HFFc6 (cell line): ENCODE measurements around the gene ARFGEF2. TPM values are rescaled to one million over a fixed set of nuclear protein-coding genes. Genes with fewer than 3 reads are reported as not detected.
"Not testable (repeated sequence)": the region's sequence is repeated elsewhere in the genome, so short reads cannot be mapped to it uniquely, and the experiment has no call there.

Source experiments
- DNase-seq: peaks from one replicate; pipeline ENCODE4 v3.0.0-alpha.2; 2018
- H3K27ac Mint-ChIP-seq: 2 replicates; pipeline ENCODE4 v1.8.0; 2020; ENCODE audit warnings: mild to moderate bottlenecking, mixed read lengths
- H3K27me3 Mint-ChIP-seq: 2 replicates; pipeline ENCODE4 v1.8.0; 2021; ENCODE audit warnings: mild to moderate bottlenecking, moderate library complexity, mixed read lengths; ENCODE audit not compliant: insufficient read depth
- H3K36me3 Mint-ChIP-seq: 2 replicates; pipeline ENCODE4 v1.8.0; 2021; ENCODE audit warnings: low read depth, mixed read lengths
- H3K4me1 Mint-ChIP-seq: 2 replicates; pipeline ENCODE4 v1.8.0; 2020; ENCODE audit warnings: low read depth, mixed read lengths
- H3K4me3 Mint-ChIP-seq: 2 replicates; pipeline ENCODE4 v1.8.0; 2020; ENCODE audit warnings: mild to moderate bottlenecking, moderate library complexity, mixed read lengths
- H3K9me3 Mint-ChIP-seq: 2 replicates; pipeline ENCODE4 v1.8.0; 2020; ENCODE audit warnings: mild to moderate bottlenecking, mixed read lengths
- total RNA-seq, 6 experiments: library from RNA; stranded (reverse); fragmentation: NEBNext Ultra II Directional; extraction: Animal tissue kit (Norgen Biotek cat#: 25700); gene quantifications; 2 replicates in 1 of 6; 3 replicates in 5 of 6; pipeline ENCODE4 v1.2.3, GENCODE V29; 2021
- TF ChIP-seq, protein P1 (sequence below): fragments of 200-600 bp; sonication (generic); IDR thresholded peaks from 2 replicates; pipeline ENCODE4 v1.5.0; 2021; ENCODE audit warnings: antibody characterized with exemption, mild to moderate bottlenecking

Gene ARFGEF2
- total RNA-seq, 6 experiments from 2014 or later = 25.4 to 28.3 (median 26.2) TPM

DNA sequence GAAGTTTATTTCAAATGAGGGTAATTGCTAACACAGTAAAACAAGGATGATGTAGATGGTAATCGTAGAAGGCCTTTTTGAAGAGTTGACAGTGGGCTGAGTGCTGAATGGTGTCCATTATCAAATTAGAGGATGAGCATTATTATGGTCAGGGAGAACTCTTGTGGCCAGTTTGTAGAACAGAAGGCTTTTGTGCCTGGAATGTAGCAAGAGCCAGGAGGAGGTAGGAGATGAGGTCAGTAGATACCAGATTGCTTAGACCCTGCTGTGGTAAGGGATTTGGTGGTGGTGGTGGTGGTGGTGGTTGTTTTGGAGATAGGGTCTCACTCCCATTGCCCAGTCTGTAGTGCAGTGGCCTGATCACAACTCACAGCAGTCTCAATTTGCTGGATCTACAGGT is 130.8 kb downstream of the ARFGEF2 start:
- DNase-seq = no peak
- no peak overlapping the region for H3K4me3 Mint-ChIP-seq
- peak overlapping the region; percentile 42; the same call in 1 of the 2 replicates for H3K27ac Mint-ChIP-seq

DNA sequence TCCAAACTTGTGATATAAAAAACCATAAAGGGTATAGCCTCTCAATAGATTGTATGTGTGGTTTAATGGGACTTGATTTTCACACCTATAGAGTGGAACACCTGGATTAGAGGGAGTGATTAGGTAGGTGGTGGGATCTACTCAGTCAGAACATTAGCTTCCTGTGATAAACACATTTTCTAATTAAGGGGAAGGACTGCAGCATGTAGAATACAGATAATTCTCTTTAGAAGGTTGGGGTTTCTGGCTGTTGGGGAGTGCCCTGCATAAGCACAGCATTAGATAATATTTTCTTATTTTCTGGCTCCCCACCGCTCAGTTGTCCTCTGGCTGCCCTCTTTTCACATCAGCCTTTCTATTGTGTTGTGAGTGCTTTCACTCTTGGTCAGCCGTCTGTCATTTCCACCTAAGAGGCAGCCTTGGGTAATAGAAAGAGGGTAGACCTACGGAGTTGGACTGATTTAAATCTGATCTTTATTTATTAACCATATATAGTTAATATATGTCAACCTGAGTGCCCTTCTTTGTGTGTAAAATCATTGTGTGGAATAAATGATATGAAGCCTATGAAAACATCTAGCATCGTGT is 132.6 kb downstream of the ARFGEF2 start:
- no peak for DNase-seq
- TF ChIP-seq, protein P1, sequence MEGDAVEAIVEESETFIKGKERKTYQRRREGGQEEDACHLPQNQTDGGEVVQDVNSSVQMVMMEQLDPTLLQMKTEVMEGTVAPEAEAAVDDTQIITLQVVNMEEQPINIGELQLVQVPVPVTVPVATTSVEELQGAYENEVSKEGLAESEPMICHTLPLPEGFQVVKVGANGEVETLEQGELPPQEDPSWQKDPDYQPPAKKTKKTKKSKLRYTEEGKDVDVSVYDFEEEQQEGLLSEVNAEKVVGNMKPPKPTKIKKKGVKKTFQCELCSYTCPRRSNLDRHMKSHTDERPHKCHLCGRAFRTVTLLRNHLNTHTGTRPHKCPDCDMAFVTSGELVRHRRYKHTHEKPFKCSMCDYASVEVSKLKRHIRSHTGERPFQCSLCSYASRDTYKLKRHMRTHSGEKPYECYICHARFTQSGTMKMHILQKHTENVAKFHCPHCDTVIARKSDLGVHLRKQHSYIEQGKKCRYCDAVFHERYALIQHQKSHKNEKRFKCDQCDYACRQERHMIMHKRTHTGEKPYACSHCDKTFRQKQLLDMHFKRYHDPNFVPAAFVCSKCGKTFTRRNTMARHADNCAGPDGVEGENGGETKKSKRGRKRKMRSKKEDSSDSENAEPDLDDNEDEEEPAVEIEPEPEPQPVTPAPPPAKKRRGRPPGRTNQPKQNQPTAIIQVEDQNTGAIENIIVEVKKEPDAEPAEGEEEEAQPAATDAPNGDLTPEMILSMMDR = no peak
- H3K4me3 Mint-ChIP-seq = no peak overlapping the region
- H3K9me3 Mint-ChIP-seq = no peaks in the 10 kb centered on the region
- peaks cover 31% of the 10 kb centered on the region for H3K4me1 Mint-ChIP-seq
- H3K36me3 Mint-ChIP-seq = peaks cover 17% of the 10 kb centered on the region; the same call in 1 of the 2 replicates
- H3K27ac Mint-ChIP-seq = no peak overlapping the region
- H3K27me3 Mint-ChIP-seq = no peaks in the 10 kb centered on the region

More for the DNA sequence above, 130.8 kb downstream of the ARFGEF2 start:
- Mint-ChIP-seq H3K9me3 (no peaks in the 10 kb centered on the region), H3K4me1 (peaks cover 47% of the 10 kb centered on the region), H3K36me3 (peaks cover 27% of the 10 kb centered on the region), H3K27me3 (no peaks in the 10 kb centered on the region)
- TF ChIP-seq, protein P1 = no peak

DNA sequence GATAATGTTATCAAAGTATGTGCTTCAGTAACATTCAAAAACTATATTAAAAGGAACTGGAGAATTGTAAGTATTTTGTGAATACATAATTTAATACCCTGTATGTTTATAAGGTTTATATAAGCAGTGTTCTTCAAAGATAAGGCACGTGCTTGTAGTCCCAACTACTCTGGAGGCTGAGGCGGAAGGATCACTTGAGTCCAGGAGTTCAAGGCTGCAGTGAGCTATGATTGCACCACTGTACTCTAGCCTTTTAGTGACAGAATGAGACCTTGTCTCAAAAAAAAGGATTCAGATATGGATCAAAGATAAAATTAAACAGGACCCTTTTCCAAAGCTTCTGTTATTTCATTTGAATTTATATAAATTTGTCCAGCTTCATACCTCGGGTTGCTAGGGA is 141.8 kb downstream of the ARFGEF2 start:
- H3K9me3 Mint-ChIP-seq = no peaks in the 10 kb centered on the region
- no peak overlapping the region for H3K27ac Mint-ChIP-seq
- TF ChIP-seq, protein P1 = no peak
- H3K4me3 Mint-ChIP-seq = no peak overlapping the region
- H3K36me3 Mint-ChIP-seq = peaks cover 12% of the 10 kb centered on the region; the same call in 1 of the 2 replicates
- no peak for DNase-seq
- no peaks in the 10 kb centered on the region; the same call in 1 of the 2 replicates for H3K27me3 Mint-ChIP-seq
- H3K4me1 Mint-ChIP-seq = no peaks in the 10 kb centered on the region

DNA sequence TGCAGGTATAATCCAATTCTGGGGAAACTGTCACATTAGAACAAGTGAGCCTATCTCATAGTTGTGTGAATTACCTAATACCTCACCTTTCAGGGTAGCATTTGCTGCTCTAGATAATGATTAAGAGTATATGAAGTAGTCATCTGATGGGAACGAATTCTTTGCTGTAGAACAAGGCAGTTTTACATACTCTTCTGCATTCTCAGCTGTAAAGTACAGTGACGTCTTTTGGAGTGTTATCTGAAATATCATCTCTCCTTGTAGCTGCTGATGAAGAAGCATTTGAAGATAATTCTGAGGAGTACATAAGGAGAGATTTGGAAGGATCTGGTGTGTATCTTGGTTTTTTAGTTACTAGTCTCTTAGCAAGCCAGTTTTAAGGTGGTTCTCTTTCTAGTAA is 153.0 kb downstream of the ARFGEF2 start:
- TF ChIP-seq, protein P1 = no peak
- H3K4me1 Mint-ChIP-seq = no peaks in the 10 kb centered on the region
- H3K9me3 Mint-ChIP-seq = no peaks in the 10 kb centered on the region
- H3K27ac Mint-ChIP-seq = no peak overlapping the region
- no peak for DNase-seq
- H3K36me3 Mint-ChIP-seq = peaks cover 17% of the 10 kb centered on the region
- no peaks in the 10 kb centered on the region for H3K27me3 Mint-ChIP-seq
- no peak overlapping the region for H3K4me3 Mint-ChIP-seq

DNA sequence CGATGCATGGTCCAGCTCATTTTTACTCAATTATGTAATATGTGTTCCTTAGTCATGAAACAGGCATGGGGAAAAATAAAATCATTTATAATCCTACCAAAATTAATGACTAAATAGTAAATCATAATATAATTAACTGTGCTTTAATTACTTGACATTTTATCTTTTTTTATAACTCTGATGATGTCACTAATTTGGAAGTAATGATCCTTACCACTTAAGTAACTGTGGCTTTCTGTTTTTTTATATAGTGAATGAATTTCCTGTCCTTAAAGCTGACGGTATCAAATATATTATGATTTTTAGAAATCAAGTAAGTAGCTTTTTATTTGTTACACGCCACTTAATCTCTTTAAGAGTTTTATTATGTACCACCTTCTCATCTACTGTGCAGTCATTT is 156.8 kb downstream of the ARFGEF2 start:
- H3K36me3 Mint-ChIP-seq = peaks cover 17% of the 10 kb centered on the region
- DNase-seq = no peak
- H3K4me3 Mint-ChIP-seq = no peak overlapping the region
- TF ChIP-seq, protein P1 = no peak
- H3K27me3 Mint-ChIP-seq = no peaks in the 10 kb centered on the region
- no peak overlapping the region for H3K27ac Mint-ChIP-seq
- H3K9me3 Mint-ChIP-seq = no peaks in the 10 kb centered on the region
- H3K4me1 Mint-ChIP-seq = no peaks in the 10 kb centered on the region

DNA sequence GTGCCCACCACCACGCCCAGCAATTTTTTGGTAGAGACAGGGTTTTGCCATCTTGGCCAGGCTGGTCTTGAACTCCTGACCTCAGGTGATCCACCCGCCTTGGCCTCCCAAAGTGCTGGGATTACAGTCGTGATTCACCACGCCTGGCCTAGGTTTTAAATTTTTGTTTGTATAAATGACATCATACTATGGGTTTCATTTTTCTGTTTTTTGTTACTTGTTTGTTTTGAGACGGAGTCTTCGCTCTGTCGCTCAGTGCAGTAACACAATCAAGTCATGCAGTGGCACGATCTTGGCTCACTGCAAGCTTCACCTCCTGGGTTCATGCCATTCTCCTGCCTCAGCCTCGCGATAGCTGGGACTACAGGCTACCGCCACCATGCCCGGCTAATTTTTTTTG is 160.8 kb downstream of the ARFGEF2 start:
- H3K27ac Mint-ChIP-seq, H3K4me1 Mint-ChIP-seq, H3K9me3 Mint-ChIP-seq, DNase-seq, H3K4me3 Mint-ChIP-seq, H3K27me3 Mint-ChIP-seq: not testable (repeated sequence)
- peaks cover 19% of the 10 kb centered on the region for H3K36me3 Mint-ChIP-seq

Other genes starting within 250 kb of the ARFGEF2 start
- 1 to 10 TPM; 1.8 to 4.1 (median 2.8) TPM for gene PREX1, start 93.7 kb upstream of the ARFGEF2 start, total RNA-seq
- gene CSE1L, start 124.6 kb downstream of the ARFGEF2 start, total RNA-seq = 100 to 1,000 TPM in 4 of 6 experiments, 10 to 100 TPM in 2; 77.7 to 118 (median 106) TPM